PC-3 (cell line): ENCODE data around the gene AHCTF1. TPM values are rescaled to one million over a fixed set of nuclear protein-coding genes. Genes with fewer than 3 reads are reported as not detected.

Experiments
- ATAC-seq: fragments of 200-7000 bp; cut with Tn5 transposase; 2 replicates; pipeline ENCODE4 v1.9.1; 2020; ENCODE audit warnings: mild to moderate bottlenecking, moderate library complexity
- BruUV-seq: library from RNA; stranded (reverse); fragments of 400-500 nt; replicated peaks from 2 replicates; lab custom pipeline; 2021; lab: Mats Ljungman, UMichigan
- CTCF ChIA-PET: fragments of 300-600 bp; sonication (Branson Sonifier 250); formaldehyde crosslinking; loops from one replicate; lab custom pipeline; 2022; ENCODE audit warnings: antibody characterized with exemption; lab: Charles Lee
- POLR2A ChIA-PET: fragments of 300-600 bp; sonication (Branson Sonifier 250); formaldehyde crosslinking; loops from one replicate; lab custom pipeline; 2022; ENCODE audit warnings: antibody characterized with exemption; ENCODE audit not compliant: unreplicated experiment; lab: Charles Lee
- DNase-seq: peaks from one replicate; pipeline ENCODE4 v3.0.0-alpha.2; 2015
- H2AFZ ChIP-seq: fragments of 300-600 bp; sonication (generic); 2 replicates; pipeline ENCODE4 v1.6.0; 2016; ENCODE audit warnings: antibody characterized with exemption, low read length
- H3F3A ChIP-seq: fragments of 300-600 bp; sonication (generic); one replicate; pipeline ENCODE4 v1.6.0; 2017; ENCODE audit warnings: antibody characterized with exemption, low read length, control low read depth, mild to moderate bottlenecking; ENCODE audit not compliant: unreplicated experiment
- H3K27ac ChIP-seq: fragments of 300-600 bp; sonication (generic); 2 replicates; pipeline ENCODE4 v1.5.1; 2016; ENCODE audit warnings: mild to moderate bottlenecking, low read length
- H3K27me3 ChIP-seq: fragments of 300-600 bp; sonication (generic); 2 replicates; pipeline ENCODE4 v1.6.1; 2016; ENCODE audit warnings: low read length, mixed read lengths
- H3K36me3 ChIP-seq: fragments of 300-600 bp; sonication (generic); 2 replicates; pipeline ENCODE4 v1.6.1; 2016; ENCODE audit warnings: low read depth, mixed run types, low read length, mixed read lengths
- H3K4me1 ChIP-seq: fragments of 300-600 bp; sonication (generic); 2 replicates; pipeline ENCODE4 v1.5.1; 2016; ENCODE audit warnings: low read length; ENCODE audit not compliant: insufficient read depth
- H3K4me2 ChIP-seq: fragments of 300-600 bp; sonication (generic); 2 replicates; pipeline ENCODE4 v1.6.0; 2016; ENCODE audit warnings: low read length
- H3K4me3 ChIP-seq: fragments of 300-600 bp; sonication (generic); 2 replicates; pipeline ENCODE4 v1.5.1; 2016; ENCODE audit warnings: mild to moderate bottlenecking, low read length, mixed read lengths
- H3K79me2 ChIP-seq: fragments of 300-600 bp; sonication (generic); 2 replicates; pipeline ENCODE4 v1.6.1; 2017; ENCODE audit warnings: low read length, mixed read lengths
- H3K9ac ChIP-seq: fragments of 300-600 bp; sonication (generic); 2 replicates; pipeline ENCODE4 v1.6.0; 2016; ENCODE audit warnings: mild to moderate bottlenecking, low read length
- H3K9me2 ChIP-seq: fragments of 300-600 bp; sonication (generic); replicated peaks from 2 replicates; pipeline ENCODE4 v1.6.1; 2016; ENCODE audit warnings: mixed run types, low read length, mixed read lengths
- H3K9me3 ChIP-seq: fragments of 300-600 bp; sonication (generic); 2 replicates; pipeline ENCODE4 v1.6.1; 2016; ENCODE audit warnings: low read length, mixed read lengths
- H4K20me1 ChIP-seq: fragments of 300-600 bp; sonication (generic); 2 replicates; pipeline ENCODE4 v1.6.1; 2016; ENCODE audit warnings: low read length, mixed read lengths
- EZH2 ChIP-seq: fragments of 300-600 bp; sonication (generic); IDR thresholded peaks from one replicate; pipeline ENCODE4 v1.6.1; 2017; ENCODE audit warnings: antibody characterized with exemption, mild to moderate bottlenecking, low read length; ENCODE audit not compliant: unreplicated experiment
- EZH2phosphoT487 ChIP-seq: fragments of 300-600 bp; sonication (generic); IDR thresholded peaks from 2 replicates; pipeline ENCODE4 v1.6.1; 2018; ENCODE audit warnings: mild to moderate bottlenecking, antibody characterized with exemption, low read length, borderline replicate concordance
- intact Hi-C: fragments of 100-400 bp; cut with micrococcal nuclease; formaldehyde crosslinking; loops from 2 replicates; pipeline ENCODE4 v1.9.0; 2023
- total RNA-seq: library from RNA; depleted of rRNA; stranded (reverse); fragments of >200 nt; gene quantifications from 2 replicates; pipeline ENCODE4 v1.2.3, GENCODE V29; 2014
- TF ChIP-seq, protein P1 (sequence below): fragments of 300-600 bp; sonication (generic); conservative IDR thresholded peaks from 2 replicates; pipeline ENCODE4 v1.5.1; 2017; ENCODE audit warnings: antibody characterized with exemption, low read depth, mild to moderate bottlenecking, low read length

AHCTF1 gene
- total RNA-seq, 1 experiment from 2014 or later: 38.0 TPM

DNA sequence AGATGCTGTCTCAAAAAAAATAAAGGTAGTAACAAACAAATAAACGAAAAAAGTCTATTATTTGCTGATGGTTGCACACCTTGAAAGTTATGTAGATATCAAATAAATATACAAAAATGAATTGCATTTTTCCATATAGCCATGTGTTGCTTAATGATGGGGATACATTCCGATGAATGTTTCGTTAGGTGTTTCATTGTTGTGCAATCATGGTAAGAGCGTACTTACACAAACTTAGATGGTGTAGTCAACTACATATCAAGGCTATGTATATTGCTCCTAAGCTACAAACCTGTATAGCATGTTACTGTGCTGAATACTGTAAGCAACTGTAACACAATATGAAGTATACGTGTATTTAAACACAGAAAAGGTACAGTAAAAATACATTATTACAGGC is 34.4 kb downstream of the AHCTF1 start:
- no peaks in the 10 kb centered on the region for H3K4me1 ChIP-seq
- intact Hi-C loops: no loop called here

DNA sequence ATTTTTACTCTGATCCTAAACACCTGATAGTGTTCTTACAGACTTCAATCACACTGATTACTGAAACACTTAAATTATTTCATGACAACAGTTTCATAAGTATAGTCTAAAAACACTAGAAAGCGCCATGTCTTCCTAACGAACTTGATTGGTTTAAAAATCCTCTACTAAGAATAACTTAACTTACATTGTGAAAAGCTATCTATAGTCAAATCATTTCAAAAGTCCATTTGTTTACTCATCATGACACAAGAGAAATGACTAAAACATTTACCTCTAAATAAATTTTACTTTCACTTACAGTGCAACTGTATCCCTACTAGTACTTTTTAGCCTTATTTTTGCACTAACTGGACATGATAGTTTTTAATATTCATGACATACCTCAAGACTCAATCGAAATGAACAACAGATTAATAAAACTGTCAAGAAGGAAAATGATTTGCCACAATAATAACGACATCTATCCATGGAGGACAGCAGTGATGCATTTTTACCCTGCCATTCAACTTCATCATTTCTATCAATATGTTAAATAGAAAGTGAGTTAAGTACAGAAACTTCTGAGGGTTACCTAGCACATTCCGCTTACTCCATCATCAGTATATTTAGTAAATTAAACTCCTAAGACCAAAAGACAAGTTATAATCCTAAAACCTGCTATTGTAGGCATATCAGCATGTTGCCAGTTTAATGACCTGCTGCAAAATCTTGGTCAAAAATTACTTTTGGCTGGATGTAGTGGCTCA is 38.4 kb downstream of the AHCTF1 start:
- intact Hi-C loops: no loop called here
- peaks cover 78% of the 10 kb centered on the region for H3K36me3 ChIP-seq
- ATAC-seq (peak; percentile 42), DNase-seq (no peak)
- no peaks in the 10 kb centered on the region for H3K9me3 ChIP-seq
- CTCF ChIA-PET: no interaction called here
- no peak overlapping the region for H3K4me2 ChIP-seq
- no peaks in the 10 kb centered on the region for H3F3A ChIP-seq
- TF ChIP-seq, protein P1, sequence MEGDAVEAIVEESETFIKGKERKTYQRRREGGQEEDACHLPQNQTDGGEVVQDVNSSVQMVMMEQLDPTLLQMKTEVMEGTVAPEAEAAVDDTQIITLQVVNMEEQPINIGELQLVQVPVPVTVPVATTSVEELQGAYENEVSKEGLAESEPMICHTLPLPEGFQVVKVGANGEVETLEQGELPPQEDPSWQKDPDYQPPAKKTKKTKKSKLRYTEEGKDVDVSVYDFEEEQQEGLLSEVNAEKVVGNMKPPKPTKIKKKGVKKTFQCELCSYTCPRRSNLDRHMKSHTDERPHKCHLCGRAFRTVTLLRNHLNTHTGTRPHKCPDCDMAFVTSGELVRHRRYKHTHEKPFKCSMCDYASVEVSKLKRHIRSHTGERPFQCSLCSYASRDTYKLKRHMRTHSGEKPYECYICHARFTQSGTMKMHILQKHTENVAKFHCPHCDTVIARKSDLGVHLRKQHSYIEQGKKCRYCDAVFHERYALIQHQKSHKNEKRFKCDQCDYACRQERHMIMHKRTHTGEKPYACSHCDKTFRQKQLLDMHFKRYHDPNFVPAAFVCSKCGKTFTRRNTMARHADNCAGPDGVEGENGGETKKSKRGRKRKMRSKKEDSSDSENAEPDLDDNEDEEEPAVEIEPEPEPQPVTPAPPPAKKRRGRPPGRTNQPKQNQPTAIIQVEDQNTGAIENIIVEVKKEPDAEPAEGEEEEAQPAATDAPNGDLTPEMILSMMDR: no peak
- TF ChIP-seq EZH2phosphoT487 (no peak), EZH2 (no peak)
- H3K9ac ChIP-seq: no peak overlapping the region
- no peaks in the 10 kb centered on the region for H3K27me3 ChIP-seq
- no peaks in the 10 kb centered on the region for H3K9me2 ChIP-seq
- no peak overlapping the region for H3K4me3 ChIP-seq
- no peak overlapping the region for H3K27ac ChIP-seq
- POLR2A ChIA-PET: no interaction called here
- no peak overlapping the region for H2AFZ ChIP-seq
- H3K79me2 ChIP-seq: no peaks in the 10 kb centered on the region
- no peaks in the 10 kb centered on the region for H3K4me1 ChIP-seq
- BruUV-seq: no TSS peak
- no peaks in the 10 kb centered on the region for H4K20me1 ChIP-seq

More for the DNA sequence above, 34.4 kb downstream of the AHCTF1 start:
- Histone ChIP-seq H3K9me2 (no peaks in the 10 kb centered on the region), H3K4me3 (no peak overlapping the region), H3K4me2 (no peak overlapping the region), H3K9ac (no peak overlapping the region), H3K27ac (no peak overlapping the region), H3K36me3 (peaks cover 78% of the 10 kb centered on the region), H4K20me1 (0 out of 2 replicates have a peak, but pooled peaks cover 4% of the 10 kb centered on the region), H3K27me3 (no peaks in the 10 kb centered on the region), H3F3A (no peaks in the 10 kb centered on the region), H2AFZ (no peak overlapping the region), H3K9me3 (no peaks in the 10 kb centered on the region), H3K79me2 (no peaks in the 10 kb centered on the region; the same call in 1 of the 2 replicates)
- POLR2A ChIA-PET: no interaction called here
- BruUV-seq: no TSS peak
- DNase-seq (no peak), ATAC-seq (no peak)
- CTCF ChIA-PET: no interaction called here
- no peak for TF ChIP-seq EZH2phosphoT487

DNA sequence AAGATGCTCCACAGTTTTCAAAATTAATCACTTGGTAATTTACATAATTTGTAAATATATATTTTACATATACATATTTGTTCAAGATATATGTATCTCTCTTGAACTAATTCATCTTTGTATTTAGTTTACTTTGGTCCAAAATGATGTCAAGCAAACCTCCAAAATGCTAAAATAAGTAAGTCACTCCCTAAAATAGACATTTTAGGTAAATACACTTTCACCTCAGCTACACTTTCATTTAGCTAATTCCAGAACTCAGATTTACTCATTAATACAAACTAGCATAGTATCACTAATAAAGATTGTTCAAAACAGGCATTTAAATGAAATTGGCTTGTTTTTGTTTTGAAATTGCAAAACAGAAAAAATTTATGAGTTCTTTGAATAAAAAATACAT is 40.6 kb downstream of the AHCTF1 start:
- H4K20me1 ChIP-seq: no peaks in the 10 kb centered on the region
- no peaks in the 10 kb centered on the region for H3K9me2 ChIP-seq
- H3K27me3 ChIP-seq: no peaks in the 10 kb centered on the region
- TF ChIP-seq EZH2phosphoT487 (no peak), EZH2 (no peak)
- TF ChIP-seq, protein P1: no peak
- no peak overlapping the region for H3K4me3 ChIP-seq
- DNase-seq (no peak), ATAC-seq (no peak)
- no peaks in the 10 kb centered on the region for H3K9me3 ChIP-seq
- no peak overlapping the region for H3K4me2 ChIP-seq
- no peaks in the 10 kb centered on the region for H3K79me2 ChIP-seq
- no peaks in the 10 kb centered on the region for H3K4me1 ChIP-seq
- intact Hi-C loops: no loop called here
- H3F3A ChIP-seq: no peaks in the 10 kb centered on the region
- no TSS peak for BruUV-seq
- POLR2A ChIA-PET: no interaction called here
- CTCF ChIA-PET: interaction anchor here (0.6 kb wide), 1 partner anchor 44 kb away, joined by 3 read pairs; no protein-coding TSS in a partner anchor
- no peak overlapping the region for H3K9ac ChIP-seq
- H3K27ac ChIP-seq: no peak overlapping the region
- H2AFZ ChIP-seq: no peak overlapping the region
- H3K36me3 ChIP-seq: peaks cover 79% of the 10 kb centered on the region
